ENCODE results near the gene BIRC5. TPM values are rescaled to one million over a fixed set of nuclear protein-coding genes. Genes with fewer than 3 reads are reported as not detected.

BIRC5 gene
- polyA plus RNA-seq, 1 experiment: 15.3 TPM

GRCh38 chr17:78240839-78241238 lies 26.8 kb downstream of the BIRC5 start:
- H3K4me3 ChIP-seq (ENCODE audit: low read depth, low read length): no peak overlapping the region
- no peak for DNase-seq (ENCODE audit: low read depth, low spot score)
- ChIA-PET CTCF (interaction anchor here (1.0 to 2.0 kb wide), 2 partner anchors 9 to 11 kb away, joined by 5 to 12 read pairs; no protein-coding TSS in a partner anchor), POLR2A (no interaction called here)
- H3K27ac ChIP-seq (ENCODE audit: low read depth, low read length): no peak overlapping the region
- TF ChIP-seq CTCF (IDR thresholded peaks at IDR 0.05; ENCODE audit: low read depth, low read length): no peak
- no peaks in the 10 kb centered on the region for H3K9me3 ChIP-seq (ENCODE audit: control insufficient read depth, insufficient read depth, low read length)
- H3K27me3 ChIP-seq (ENCODE audit: control insufficient read depth, insufficient read depth, low read length): peaks cover 6% of the 10 kb centered on the region

GRCh38 chr17:78241277-78242023 lies 27.4 kb downstream of the BIRC5 start:
- no peak for TF ChIP-seq CTCF (IDR thresholded peaks at IDR 0.05; ENCODE audit: low read depth, low read length)
- peak; percentile 32 for DNase-seq (ENCODE audit: low read depth, low spot score)
- Histone ChIP-seq H3K27ac (ENCODE audit: low read depth, low read length) (no peak overlapping the region), H3K4me3 (ENCODE audit: low read depth, low read length) (no peak overlapping the region), H3K27me3 (ENCODE audit: control insufficient read depth, insufficient read depth, low read length) (peaks cover 6% of the 10 kb centered on the region), H3K9me3 (ENCODE audit: control insufficient read depth, insufficient read depth, low read length) (no peaks in the 10 kb centered on the region)
- CTCF ChIA-PET: interaction anchor here (1.3 to 2.0 kb wide), 2 partner anchors 8 to 10 kb away, joined by 5 to 12 read pairs; no protein-coding TSS in a partner anchor
- POLR2A ChIA-PET: no interaction called here

- POLR2A ChIA-PET: no interaction called here
- no peak for DNase-seq (ENCODE audit: low read depth, low spot score)
- TF ChIP-seq CTCF (IDR thresholded peaks at IDR 0.05; ENCODE audit: low read depth, low read length): no peak
- CTCF ChIA-PET: interaction anchor here (0.5 to 2.0 kb wide), 3 partner anchors 7 to 56 kb away, joined by 4 to 12 read pairs (median 5); no protein-coding TSS in a partner anchor
- Histone ChIP-seq H3K27ac (ENCODE audit: low read depth, low read length) (no peak overlapping the region), H3K4me3 (ENCODE audit: low read depth, low read length) (no peak overlapping the region), H3K9me3 (ENCODE audit: control insufficient read depth, insufficient read depth, low read length) (no peaks in the 10 kb centered on the region), H3K27me3 (ENCODE audit: control insufficient read depth, insufficient read depth, low read length) (peaks cover 6% of the 10 kb centered on the region)
Measured at GRCh38 chr17:78242024-78242742, 28.1 kb downstream of the BIRC5 start.

- no peak for DNase-seq (ENCODE audit: low read depth, low spot score)
- TF ChIP-seq CTCF (IDR thresholded peaks at IDR 0.05; ENCODE audit: low read depth, low read length): no peak
- H3K27ac ChIP-seq (ENCODE audit: low read depth, low read length): no peak overlapping the region
- ChIA-PET POLR2A (no interaction called here), CTCF (interaction anchor here (1.2 kb wide), 1 partner anchor 135 kb away, joined by 3 read pairs; no protein-coding TSS in a partner anchor)
- H3K4me3 ChIP-seq (ENCODE audit: low read depth, low read length): no peak overlapping the region
- peaks cover 2% of the 10 kb centered on the region for H3K27me3 ChIP-seq (ENCODE audit: control insufficient read depth, insufficient read depth, low read length)
- H3K9me3 ChIP-seq (ENCODE audit: control insufficient read depth, insufficient read depth, low read length): no peaks in the 10 kb centered on the region
Measured at GRCh38 chr17:78247304-78247703, 33.3 kb downstream of the BIRC5 start.
